ENCODE results near the gene EIF5A. TPM values are rescaled to one million over a fixed set of nuclear protein-coding genes. Genes with fewer than 3 reads are reported as not detected.

The EIF5A gene
- polyA plus RNA-seq, 1 donor (not counting 4 experiments of a cell fraction or from before 2014, with no cell fraction given): 948 TPM

- dilution Hi-C loops (cut with MboI; ENCODE audit: extremely low pct_ligation_motif_present, low sequenced_read_pairs): no loop called here
- H3K27ac ChIP-seq (ENCODE audit: control insufficient read depth, insufficient read depth, low read length): peak overlapping the region; percentile 98
- H3K4me2 ChIP-seq (ENCODE audit: control insufficient read depth, extremely low read depth, insufficient read depth, low read depth, low read length): peak overlapping the region; percentile 95
- H3K4me3 ChIP-seq (ENCODE audit: control insufficient read depth in 2 of 3, extremely low read depth in 1 of 3, insufficient read depth in 2 of 3, low read depth in 1 of 3, low read length in 3 of 3): peak overlapping the region; percentile 58 to 74 (median 66)
- FAIRE-seq (no peak), DNase-seq (ENCODE audit: low read depth, low spot score) (no peak)
- H2AFZ ChIP-seq (ENCODE audit: control insufficient read depth, low read length): no peak overlapping the region
- no peaks in the 10 kb centered on the region for H3K9me1 ChIP-seq (ENCODE audit: control insufficient read depth, extremely low read depth, insufficient read depth, low read length)
- peak overlapping the region; percentile 99 for H3K9ac ChIP-seq (ENCODE audit: control insufficient read depth, extremely low read depth, insufficient read depth, low read length)
- peaks cover 23% of the 10 kb centered on the region for H3K79me2 ChIP-seq (ENCODE audit: control insufficient read depth, insufficient read depth, low read length)
- H3K36me3 ChIP-seq (ENCODE audit: control insufficient read depth in 2 of 2, extremely low read depth in 1 of 2, insufficient read depth in 2 of 2, low read length in 2 of 2): no peaks in the 10 kb centered on the region
- H3K27me3 ChIP-seq (ENCODE audit: control insufficient read depth, extremely low read depth, insufficient read depth, low read length): no peaks in the 10 kb centered on the region
- H3K4me1 ChIP-seq (ENCODE audit: control insufficient read depth, extremely low read depth, insufficient read depth, low read length): peaks cover 40% of the 10 kb centered on the region
- H3K9me3 ChIP-seq (ENCODE audit: control insufficient read depth, low read depth, low read length): no peaks in the 10 kb centered on the region
- H4K20me1 ChIP-seq (ENCODE audit: control insufficient read depth, extremely low read depth, insufficient read depth, low read length): no peaks in the 10 kb centered on the region
- TF ChIP-seq EZH2 (IDR thresholded peaks at IDR 0.05; ENCODE audit: low read length) (no peak), CTCF (optimal IDR thresholded peaks at IDR 0.05 in 1 of 3, IDR thresholded peaks at IDR 0.05 in 1 of 3, conservative IDR thresholded peaks at IDR 0.05 in 1 of 3; ENCODE audit: extremely low read depth in 1 of 3, insufficient read depth in 2 of 3, low read length in 3 of 3) (peak in 2 of 3 experiments; percentile 46 to 49)
Measured at GRCh38 chr17:7352503-7352889, 45.1 kb downstream of the EIF5A start.

- TF ChIP-seq EZH2 (IDR thresholded peaks at IDR 0.05; ENCODE audit: low read length) (no peak), CTCF (optimal IDR thresholded peaks at IDR 0.05 in 1 of 3, IDR thresholded peaks at IDR 0.05 in 1 of 3, conservative IDR thresholded peaks at IDR 0.05 in 1 of 3; ENCODE audit: extremely low read depth in 1 of 3, insufficient read depth in 2 of 3, low read length in 3 of 3) (no peak)
- H3K27ac ChIP-seq (ENCODE audit: control insufficient read depth, insufficient read depth, low read length): peak overlapping the region; percentile 98
- H4K20me1 ChIP-seq (ENCODE audit: control insufficient read depth, extremely low read depth, insufficient read depth, low read length): no peaks in the 10 kb centered on the region
- no peaks in the 10 kb centered on the region for H3K9me1 ChIP-seq (ENCODE audit: control insufficient read depth, extremely low read depth, insufficient read depth, low read length)
- no peaks in the 10 kb centered on the region for H3K9me3 ChIP-seq (ENCODE audit: control insufficient read depth, low read depth, low read length)
- H3K4me2 ChIP-seq (ENCODE audit: control insufficient read depth, extremely low read depth, insufficient read depth, low read depth, low read length): peak overlapping the region; percentile 95
- peaks cover 23% of the 10 kb centered on the region for H3K79me2 ChIP-seq (ENCODE audit: control insufficient read depth, insufficient read depth, low read length)
- peak overlapping the region; percentile 99 for H3K9ac ChIP-seq (ENCODE audit: control insufficient read depth, extremely low read depth, insufficient read depth, low read length)
- peaks cover 40% of the 10 kb centered on the region for H3K4me1 ChIP-seq (ENCODE audit: control insufficient read depth, extremely low read depth, insufficient read depth, low read length)
- H3K27me3 ChIP-seq (ENCODE audit: control insufficient read depth, extremely low read depth, insufficient read depth, low read length): no peaks in the 10 kb centered on the region
- no peak for DNase-seq (ENCODE audit: low read depth, low spot score)
- no peak overlapping the region for H2AFZ ChIP-seq (ENCODE audit: control insufficient read depth, low read length)
- H3K36me3 ChIP-seq (ENCODE audit: control insufficient read depth in 2 of 2, extremely low read depth in 1 of 2, insufficient read depth in 2 of 2, low read length in 2 of 2): no peaks in the 10 kb centered on the region
- dilution Hi-C loops (cut with MboI; ENCODE audit: extremely low pct_ligation_motif_present, low sequenced_read_pairs): no loop called here
- no peak for FAIRE-seq
- H3K4me3 ChIP-seq (ENCODE audit: control insufficient read depth in 2 of 3, extremely low read depth in 1 of 3, insufficient read depth in 2 of 3, low read depth in 1 of 3, low read length in 3 of 3): peak overlapping the region; percentile 58 to 74 (median 66)
Measured at GRCh38 chr17:7352910-7353635, 45.6 kb downstream of the EIF5A start.

All from keratinocyte (primary cell).